HEK293 (cell line): Measurements from ENCODE around the gene PDPK1.
"Not testable (repeated sequence)": the region's sequence is repeated elsewhere in the genome, so short reads cannot be mapped to it uniquely, and the experiment has no call there.

Source experiments
- ATF2 ChIP-seq: fragments of 450-650 bp; formaldehyde crosslinking; IDR thresholded peaks from 2 replicates; pipeline ENCODE4 v1.5.1; 2016; ENCODE audit warnings: missing biosample characterization, missing genetic modification characterization, low read depth
- RBAK ChIP-seq: fragments of 450-650 bp; formaldehyde crosslinking; IDR thresholded peaks from 2 replicates; pipeline ENCODE4 v1.5.1; 2016; ENCODE audit warnings: missing biosample characterization, missing genetic modification characterization
- REST ChIP-seq: fragments of 450-650 bp; formaldehyde crosslinking; IDR thresholded peaks from 2 replicates; pipeline ENCODE4 v1.5.1; 2016; ENCODE audit warnings: missing biosample characterization, missing genetic modification characterization
- ZBTB26 ChIP-seq: fragments of 450-650 bp; formaldehyde crosslinking; optimal IDR thresholded peaks from 2 replicates; pipeline ENCODE3; 2016; ENCODE audit warnings: missing biosample characterization, mild to moderate bottlenecking, missing genetic modification characterization
- ZEB2 ChIP-seq: fragments of 450-650 bp; formaldehyde crosslinking; IDR thresholded peaks from 2 replicates; pipeline ENCODE4 v1.5.1; 2016; ENCODE audit warnings: missing biosample characterization, missing genetic modification characterization
- ZNF274 ChIP-seq, 2 experiments: fragments of 200-500 bp in 1 of 2; fragments of 450-650 bp in 1 of 2; sonication (Bioruptor generic) in 1 of 2; formaldehyde crosslinking in 1 of 2; IDR thresholded peaks; 2 replicates each; pipeline versions ENCODE4 v1.5.1 to v1.6.1; 2014 to 2016; ENCODE audit warnings: borderline replicate concordance in 1 of 2, inconsistent platforms in 1 of 2, low read length in 1 of 2, missing biosample characterization in 1 of 2, missing genetic modification characterization in 1 of 2
- ZNF366 ChIP-seq: fragments of 450-650 bp; formaldehyde crosslinking; conservative IDR thresholded peaks from 2 replicates; pipeline ENCODE4 v1.5.1; 2016; ENCODE audit warnings: missing biosample characterization, missing genetic modification characterization
- ZNF449 ChIP-seq: fragments of 450-650 bp; formaldehyde crosslinking; IDR thresholded peaks from 2 replicates; pipeline ENCODE4 v1.5.1; 2017; ENCODE audit warnings: missing biosample characterization, mild to moderate bottlenecking, missing genetic modification characterization, moderate library complexity
- ZNF530 ChIP-seq: fragments of 450-650 bp; formaldehyde crosslinking; IDR thresholded peaks from 2 replicates; pipeline ENCODE4 v1.5.1; 2016; ENCODE audit warnings: low read depth, missing biosample characterization, missing genetic modification characterization
- TF ChIP-seq, protein P1 (sequence below): fragments of 450-650 bp; formaldehyde crosslinking; IDR thresholded peaks from 2 replicates; pipeline ENCODE4 v1.5.1; 2016; ENCODE audit warnings: missing biosample characterization, missing genetic modification characterization
- TF ChIP-seq, protein P2 (sequence below): sonication (generic); formaldehyde crosslinking; IDR thresholded peaks from 2 replicates; pipeline ENCODE4 v1.8.1; 2022; ENCODE audit warnings: mild to moderate bottlenecking, moderate library complexity, missing genetic modification reagents

- TF ChIP-seq, protein P1, sequence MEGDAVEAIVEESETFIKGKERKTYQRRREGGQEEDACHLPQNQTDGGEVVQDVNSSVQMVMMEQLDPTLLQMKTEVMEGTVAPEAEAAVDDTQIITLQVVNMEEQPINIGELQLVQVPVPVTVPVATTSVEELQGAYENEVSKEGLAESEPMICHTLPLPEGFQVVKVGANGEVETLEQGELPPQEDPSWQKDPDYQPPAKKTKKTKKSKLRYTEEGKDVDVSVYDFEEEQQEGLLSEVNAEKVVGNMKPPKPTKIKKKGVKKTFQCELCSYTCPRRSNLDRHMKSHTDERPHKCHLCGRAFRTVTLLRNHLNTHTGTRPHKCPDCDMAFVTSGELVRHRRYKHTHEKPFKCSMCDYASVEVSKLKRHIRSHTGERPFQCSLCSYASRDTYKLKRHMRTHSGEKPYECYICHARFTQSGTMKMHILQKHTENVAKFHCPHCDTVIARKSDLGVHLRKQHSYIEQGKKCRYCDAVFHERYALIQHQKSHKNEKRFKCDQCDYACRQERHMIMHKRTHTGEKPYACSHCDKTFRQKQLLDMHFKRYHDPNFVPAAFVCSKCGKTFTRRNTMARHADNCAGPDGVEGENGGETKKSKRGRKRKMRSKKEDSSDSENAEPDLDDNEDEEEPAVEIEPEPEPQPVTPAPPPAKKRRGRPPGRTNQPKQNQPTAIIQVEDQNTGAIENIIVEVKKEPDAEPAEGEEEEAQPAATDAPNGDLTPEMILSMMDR (tag by site-specific recombination): not testable (repeated sequence)
- not testable (repeated sequence) for TF ChIP-seq ZNF274 (IDR thresholded peaks at IDR 0.05; ENCODE audit: low read length); ZNF274 (tag by site-specific recombination; IDR thresholded peaks at IDR 0.05; ENCODE audit: borderline replicate concordance); ZNF530; ZEB2; REST (tag by site-specific recombination); ATF2 (tag by site-specific recombination); ZBTB26 (tag by site-specific recombination); ZNF366 (tag by site-specific recombination); ZNF449 (tag by site-specific recombination); RBAK (tag by site-specific recombination)
- TF ChIP-seq, protein P2, sequence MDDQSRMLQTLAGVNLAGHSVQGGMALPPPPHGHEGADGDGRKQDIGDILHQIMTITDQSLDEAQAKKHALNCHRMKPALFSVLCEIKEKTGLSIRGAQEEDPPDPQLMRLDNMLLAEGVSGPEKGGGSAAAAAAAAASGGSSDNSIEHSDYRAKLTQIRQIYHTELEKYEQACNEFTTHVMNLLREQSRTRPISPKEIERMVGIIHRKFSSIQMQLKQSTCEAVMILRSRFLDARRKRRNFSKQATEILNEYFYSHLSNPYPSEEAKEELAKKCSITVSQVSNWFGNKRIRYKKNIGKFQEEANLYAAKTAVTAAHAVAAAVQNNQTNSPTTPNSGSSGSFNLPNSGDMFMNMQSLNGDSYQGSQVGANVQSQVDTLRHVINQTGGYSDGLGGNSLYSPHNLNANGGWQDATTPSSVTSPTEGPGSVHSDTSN (CRISPR knock-in tag): not testable (repeated sequence)
These were observed 41.1 kb downstream of the PDPK1 start for GRCh38 chr16:2578905-2579304.
